GM06990 (cell line): ENCODE measurements around the gene DDA1.
A peak's percentile ranks its signal among the peaks of the same experiment; 100 is the strongest.

ENCODE experiments used
- DNase-seq: peaks from one replicate; pipeline ENCODE4 v3.0.0-alpha.2; 2011; ENCODE audit not compliant: insufficient read length; ENCODE audit errors: extremely low read depth
- H3K27me3 ChIP-seq: replicated peaks from 2 replicates; pipeline ENCODE4 v1.6.0; 2011; ENCODE audit warnings: low read length; ENCODE audit not compliant: control insufficient read depth, insufficient read depth
- H3K36me3 ChIP-seq: 2 replicates; pipeline ENCODE4 v1.5.1; 2011; ENCODE audit warnings: low read length; ENCODE audit not compliant: control insufficient read depth, insufficient read depth
- H3K4me3 ChIP-seq: replicated peaks from 2 replicates; pipeline ENCODE4 v1.5.1; 2011; ENCODE audit warnings: low read depth, mild to moderate bottlenecking, control low read depth, low read length
- CTCF ChIP-seq: IDR thresholded peaks from 2 replicates; pipeline ENCODE4 v1.5.1; 2011; ENCODE audit warnings: low read length, control low read depth, mild to moderate bottlenecking, inconsistent platforms; ENCODE audit not compliant: insufficient read depth, poor library complexity, severe bottlenecking

DDA1 gene

GRCh38 chr19:17305517-17306284, 3.7 kb upstream of the DDA1 start, which contains the start of gene MRPL34:
MRPL34 (plus strand) TSS chr19:17305872; CDS start chr19:17305893, 21 bp downstream.
- H3K4me3 ChIP-seq = peak within 1 kb of the TSS; percentile 82
- peak; percentile 99 for DNase-seq
- H3K27me3 ChIP-seq = no peaks in the 10 kb centered on the region

GRCh38 chr19:17306285-17306714, 3.1 kb upstream of the DDA1 start:
- DNase-seq = no peak
- H3K27me3 ChIP-seq = no peaks in the 10 kb centered on the region

More at GRCh38 chr19:17305517-17306284, 3.7 kb upstream of the DDA1 start, which contains the start of gene MRPL34:
- peaks cover 2% of the 10 kb centered on the region; the same call in 1 of the 2 replicates for H3K36me3 ChIP-seq
- peak; percentile 87 for TF ChIP-seq CTCF

GRCh38 chr19:17307876-17308377, 1.4 kb upstream of the DDA1 start:
- peaks cover 5% of the 10 kb centered on the region for H3K36me3 ChIP-seq
- TF ChIP-seq CTCF = no peak
- H3K27me3 ChIP-seq = no peaks in the 10 kb centered on the region
- H3K4me3 ChIP-seq = no peak overlapping the region
- DNase-seq = no peak

More at GRCh38 chr19:17306285-17306714, 3.1 kb upstream of the DDA1 start:
- H3K36me3 ChIP-seq = peaks cover 1% of the 10 kb centered on the region
- H3K4me3 ChIP-seq = peak overlapping the region; percentile 82
- no peak for TF ChIP-seq CTCF

GRCh38 chr19:17309965-17310461, 650 bp downstream of the DDA1 start:
- peak overlapping the region; percentile 92 for H3K4me3 ChIP-seq
- no peak for TF ChIP-seq CTCF
- DNase-seq = no peak
- no peaks in the 10 kb centered on the region for H3K27me3 ChIP-seq
- H3K36me3 ChIP-seq = peaks cover 15% of the 10 kb centered on the region

GRCh38 chr19:17311455-17312188, 2.3 kb downstream of the DDA1 start:
- no peak overlapping the region for H3K4me3 ChIP-seq

More at GRCh38 chr19:17311455-17312188, 2.3 kb downstream of the DDA1 start:
- TF ChIP-seq CTCF = no peak
- DNase-seq = no peak
- H3K27me3 ChIP-seq = no peaks in the 10 kb centered on the region
- H3K36me3 ChIP-seq = peaks cover 21% of the 10 kb centered on the region
